HG02973 (cell line): ENCODE data around the gene KBTBD6.
"Not testable (repeated sequence)": the region's sequence is repeated elsewhere in the genome, so short reads cannot be mapped to it uniquely, and the experiment has no call there.

Experiments
- ATAC-seq: cut with Tn5 transposase; IDR thresholded peaks from one replicate; pipeline ENCODE4 v1.9.1; 2021; ENCODE audit warnings: moderate library complexity; ENCODE audit not compliant: unreplicated experiment

KBTBD6 gene

DNA sequence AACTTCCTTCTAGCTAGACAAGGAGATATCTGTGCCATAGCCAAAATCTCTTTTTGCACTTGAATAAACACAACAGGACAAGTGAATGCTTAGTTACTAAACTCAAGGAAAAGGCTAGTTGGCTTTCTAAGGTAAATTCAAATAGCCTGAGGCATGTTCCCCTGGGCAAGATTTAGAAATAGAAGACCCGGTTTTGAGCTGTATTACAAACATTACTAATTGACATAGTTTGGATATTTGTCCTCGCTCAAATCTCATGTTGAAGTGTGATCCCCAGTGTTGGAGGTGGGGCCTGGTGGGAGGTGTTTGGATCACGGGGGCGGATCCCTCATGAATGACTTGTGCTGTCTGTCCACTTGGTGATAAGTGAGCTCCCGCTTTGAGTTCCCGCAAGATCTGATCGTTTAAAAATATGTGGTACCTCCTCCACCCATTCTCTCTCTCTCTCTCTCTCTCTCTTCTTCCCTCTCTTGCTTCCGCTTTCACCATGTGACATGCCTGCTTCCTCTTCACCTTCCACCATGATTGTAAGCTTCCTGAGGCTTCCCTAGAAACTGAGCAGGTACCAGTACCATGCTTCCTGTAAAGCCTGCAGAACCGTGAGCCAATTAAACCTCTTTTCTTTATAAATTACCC lies 3.9 kb upstream of the KBTBD6 start:
- no peak for ATAC-seq

GRCh38 chr13:41133951-41134350 lies 1.3 kb upstream of the KBTBD6 start:
- no peak for ATAC-seq

GRCh38 chr13:41131660-41132511 lies 716 bp downstream of the KBTBD6 start:
- not testable (repeated sequence) for ATAC-seq

DNA sequence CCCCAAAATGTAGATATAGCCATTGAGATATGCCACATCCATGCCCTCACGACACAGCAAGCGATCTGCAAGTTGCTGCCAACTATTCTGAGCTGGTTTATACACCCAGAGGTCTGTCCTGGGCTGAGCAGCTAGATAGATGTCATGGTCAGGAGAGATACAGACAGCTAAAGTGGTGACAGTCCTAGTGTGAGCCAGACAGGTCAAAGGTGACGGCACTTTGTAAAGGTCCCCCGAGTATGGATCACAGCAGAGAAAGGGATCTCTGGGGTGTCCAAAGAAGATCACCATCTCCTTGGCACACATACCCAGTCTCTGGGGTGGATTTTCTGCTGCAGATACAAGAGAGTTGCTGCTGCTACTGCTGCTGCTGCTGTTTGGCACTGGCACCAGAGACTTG lies 1.4 kb downstream of the KBTBD6 start:
- not testable (repeated sequence) for ATAC-seq

- no peak for ATAC-seq
Measured at GRCh38 chr13:41130356-41130755, 2.2 kb downstream of the KBTBD6 start.

- no peak for ATAC-seq
Measured at GRCh38 chr13:41127701-41128100, 4.9 kb downstream of the KBTBD6 start.

GRCh38 chr13:41122838-41123237 lies 9.8 kb downstream of the KBTBD6 start:
- ATAC-seq = no peak

DNA sequence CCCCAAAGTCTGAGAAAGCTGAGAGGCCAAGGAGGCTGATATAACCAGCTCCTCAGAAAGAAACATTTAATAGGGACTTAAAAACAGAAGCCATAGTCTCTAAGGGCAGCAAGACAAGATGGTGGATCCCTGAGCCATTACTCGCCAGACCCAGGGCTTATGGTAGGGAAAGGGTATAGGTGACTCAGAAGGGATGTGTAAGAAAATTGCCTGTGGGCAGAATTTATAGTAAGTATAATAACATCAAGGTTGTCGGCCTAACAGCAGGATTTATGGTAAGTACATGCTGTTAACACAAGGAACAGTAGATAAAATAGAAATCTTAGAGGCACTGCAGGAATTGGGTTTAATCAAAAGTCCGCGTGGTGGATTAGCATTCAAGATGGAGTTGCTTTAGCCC lies 14.7 kb downstream of the KBTBD6 start:
- ATAC-seq = no peak

DNA sequence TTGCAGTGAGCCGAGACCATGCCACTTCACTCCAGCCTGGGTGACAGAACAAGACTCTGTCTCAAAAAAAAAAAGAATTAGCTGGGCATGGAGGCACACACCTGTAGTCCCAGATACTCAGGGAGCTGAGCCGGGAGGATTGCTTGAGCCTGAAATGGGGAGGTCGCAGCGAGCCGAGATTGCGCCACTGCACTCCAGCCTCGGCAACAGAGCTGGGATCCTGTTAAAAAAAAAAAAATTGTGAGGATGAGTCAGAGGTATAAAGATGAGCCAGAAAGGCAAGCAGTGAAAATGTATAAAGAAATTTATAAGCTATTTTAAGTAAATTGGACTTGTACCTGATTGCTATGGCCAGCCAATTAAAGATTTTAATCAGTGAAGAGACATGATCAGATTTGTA lies 21.1 kb downstream of the KBTBD6 start:
- ATAC-seq = no peak

GRCh38 chr13:41107584-41108014 lies 25.0 kb downstream of the KBTBD6 start:
- no peak for ATAC-seq

- no peak for ATAC-seq
Measured at GRCh38 chr13:41107104-41107571, 25.5 kb downstream of the KBTBD6 start.

GRCh38 chr13:41099986-41100385 lies 32.6 kb downstream of the KBTBD6 start:
- ATAC-seq = no peak

DNA sequence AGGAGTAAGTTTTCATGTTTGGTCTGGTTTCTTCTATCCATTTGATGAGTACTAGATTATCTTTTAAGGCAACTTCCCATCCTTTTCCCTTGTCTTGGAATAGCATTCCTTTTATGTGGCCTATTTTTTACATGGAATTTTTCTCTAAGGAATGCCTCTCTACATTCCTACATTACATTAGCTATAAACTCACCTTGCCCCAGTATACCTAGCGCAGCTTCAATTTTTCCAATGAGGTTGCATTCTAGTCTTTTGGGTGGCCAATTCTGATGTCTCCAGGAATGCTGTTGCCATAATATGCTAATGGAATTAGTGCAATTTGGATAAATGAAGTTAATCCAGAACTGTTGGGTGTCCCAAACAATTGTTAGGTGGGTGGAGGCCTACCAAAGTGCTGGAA lies 33.8 kb downstream of the KBTBD6 start:
- no peak for ATAC-seq

DNA sequence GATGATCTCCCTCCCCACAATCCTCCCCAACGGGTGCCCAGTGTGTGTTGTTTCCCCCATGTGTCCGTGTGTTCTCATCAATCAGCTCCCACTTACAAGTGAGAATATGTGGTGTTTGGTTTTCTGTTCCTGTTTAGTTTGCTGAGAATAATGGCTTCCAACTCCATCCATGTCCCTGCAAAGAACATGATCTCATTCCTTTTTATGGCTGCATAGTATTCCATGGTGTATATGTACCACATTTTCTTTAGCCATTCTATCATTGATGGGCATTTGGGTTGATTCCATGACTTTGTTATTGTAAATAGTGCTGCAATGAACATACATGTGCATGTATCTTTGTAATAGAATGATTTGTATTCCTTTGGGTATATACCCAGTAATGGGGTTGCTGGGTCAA lies 36.9 kb downstream of the KBTBD6 start:
- not testable (repeated sequence) for ATAC-seq

DNA sequence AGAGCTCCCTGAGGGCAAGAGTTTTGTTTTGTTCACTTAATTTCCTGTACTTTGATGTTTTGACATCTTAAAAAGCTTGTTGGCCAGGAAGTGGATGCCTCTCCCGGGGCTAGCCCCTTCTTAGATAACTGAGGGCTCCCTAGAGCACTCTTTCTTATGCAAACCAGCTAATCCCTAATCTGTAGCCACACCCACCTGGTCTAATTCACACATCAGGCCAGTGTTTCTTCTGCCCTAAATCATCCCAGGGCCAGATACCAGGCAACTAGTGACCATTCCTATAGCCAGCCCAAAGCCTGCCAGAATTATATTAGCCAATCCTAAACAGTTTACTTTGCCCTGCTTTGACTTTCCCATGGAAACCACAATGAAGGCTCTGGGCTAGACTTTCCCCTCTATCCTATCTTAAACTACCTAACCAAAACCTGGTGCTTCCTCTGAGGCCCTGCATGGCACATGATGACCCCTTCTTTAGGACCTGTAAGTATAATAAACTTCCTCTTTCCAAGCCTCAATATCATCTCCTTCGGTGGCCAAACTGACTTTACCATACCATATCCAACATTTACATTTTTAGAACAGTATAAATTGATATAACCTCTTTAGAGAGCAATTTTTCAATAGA lies 46.5 kb downstream of the KBTBD6 start:
- no peak for ATAC-seq

DNA sequence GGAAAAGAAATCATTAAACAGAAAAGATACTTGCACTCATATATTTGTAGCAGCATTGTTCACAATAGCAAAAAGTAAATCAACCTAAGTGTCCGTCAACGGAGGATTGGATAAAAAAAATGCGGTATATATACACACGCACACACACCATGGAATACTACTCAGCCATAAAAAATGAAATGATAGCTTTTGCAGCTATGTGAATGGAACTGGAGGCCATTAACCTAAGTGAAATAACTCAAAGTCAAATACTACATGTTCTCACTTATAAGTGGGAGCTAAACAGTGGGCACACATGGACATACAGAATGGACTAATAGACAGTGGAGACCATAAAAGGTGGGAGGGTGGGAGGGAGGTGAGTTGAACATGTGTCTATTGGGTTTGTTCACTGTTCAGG lies 52.9 kb downstream of the KBTBD6 start:
- no peak for ATAC-seq
